MM.1S (cell line): ENCODE results near the gene PARP15.

Experiments
- CTCF ChIP-seq: fragments of 300-600 bp; sonication (generic); IDR thresholded peaks from 2 replicates; pipeline ENCODE4 v1.5.1; 2016; ENCODE audit warnings: antibody characterized with exemption, low read length, mixed read lengths
- EZH2 ChIP-seq: fragments of 300-600 bp; sonication (generic); optimal IDR thresholded peaks from 2 replicates; pipeline ENCODE3; 2017; ENCODE audit warnings: low read depth, mild to moderate bottlenecking, antibody characterized with exemption, low read length, mixed read lengths
- EZH2phosphoT487 ChIP-seq: fragments of 300-600 bp; sonication (generic); IDR thresholded peaks from 2 replicates; pipeline ENCODE4 v1.6.1; 2018; ENCODE audit warnings: antibody characterized with exemption, low read length

- TF ChIP-seq CTCF (no peak), EZH2 (no peak), EZH2phosphoT487 (no peak)
These were observed 4.9 kb downstream of the PARP15 start for GRCh38 chr3:122582390-122582789.
